Karpas-422 (cell line): ENCODE measurements around the gene PGBD5. TPM values are rescaled to one million over a fixed set of nuclear protein-coding genes. Genes with fewer than 3 reads are reported as not detected.

ENCODE experiments used
- DNase-seq: peaks from one replicate; pipeline ENCODE4 v3.0.0-alpha.2; 2015
- H2AFZ ChIP-seq: fragments of 200-600 bp; sonication (generic); 2 replicates; pipeline ENCODE4 v1.6.1; 2014; ENCODE audit warnings: antibody characterized with exemption, low read length, mixed read lengths
- H3K27ac ChIP-seq: fragments of 200-600 bp; sonication (generic); 2 replicates; pipeline ENCODE4 v1.5.1; 2014; ENCODE audit warnings: mild to moderate bottlenecking, low read length, moderate library complexity
- H3K27me3 ChIP-seq: fragments of 200-600 bp; sonication (generic); 2 replicates; pipeline ENCODE4 v1.6.1; 2014; ENCODE audit warnings: low read length, mixed read lengths
- H3K36me3 ChIP-seq: fragments of 200-600 bp; sonication (generic); 2 replicates; pipeline ENCODE4 v1.6.1; 2014; ENCODE audit warnings: low read length, mixed read lengths; ENCODE audit not compliant: insufficient read depth
- H3K4me1 ChIP-seq: fragments of 200-600 bp; sonication (generic); 2 replicates; pipeline ENCODE4 v1.6.1; 2014; ENCODE audit warnings: mild to moderate bottlenecking, low read length, mixed read lengths
- H3K4me2 ChIP-seq: fragments of 200-600 bp; sonication (generic); 2 replicates; pipeline ENCODE4 v1.6.1; 2014; ENCODE audit warnings: low read length, low read depth, mild to moderate bottlenecking; ENCODE audit not compliant: poor library complexity, severe bottlenecking
- H3K4me3 ChIP-seq: fragments of 200-600 bp; sonication (generic); 2 replicates; pipeline ENCODE4 v1.5.1; 2014; ENCODE audit warnings: mild to moderate bottlenecking, antibody characterized with exemption, low read length, mixed read lengths
- H3K79me2 ChIP-seq: fragments of 200-600 bp; sonication (generic); 2 replicates; pipeline ENCODE4 v1.6.1; 2014; ENCODE audit warnings: mild to moderate bottlenecking, low read length, mixed read lengths
- H3K9ac ChIP-seq: fragments of 200-600 bp; sonication (generic); 2 replicates; pipeline ENCODE4 v1.6.0; 2014; ENCODE audit warnings: low read length
- H3K9me2 ChIP-seq: fragments of 200-600 bp; sonication (generic), shearing (Covaris generic); replicated peaks from 2 replicates; pipeline ENCODE4 v1.6.0; 2014; ENCODE audit warnings: mild to moderate bottlenecking, low read length, moderate library complexity; ENCODE audit not compliant: insufficient read depth
- H3K9me3 ChIP-seq: fragments of 300-700, 200-600 bp; sonication (generic); 2 replicates; pipeline ENCODE4 v1.6.1; 2014; ENCODE audit warnings: low read length, mixed read lengths
- H4K20me1 ChIP-seq: fragments of 200-600 bp; sonication (generic); 2 replicates; pipeline ENCODE4 v1.6.1; 2014; ENCODE audit warnings: mild to moderate bottlenecking, antibody characterized with exemption, low read length, low read depth; ENCODE audit not compliant: insufficient read depth
- total RNA-seq: library from RNA; depleted of rRNA; stranded (reverse); fragments of >200 nt; shearing (Covaris generic); gene quantifications from 2 replicates; pipeline ENCODE4 v1.2.3, GENCODE V29; 2014; ENCODE audit warnings: low replicate concordance

Gene PGBD5
- total RNA-seq, 1 experiment from 2014 or later: not detected

DNA sequence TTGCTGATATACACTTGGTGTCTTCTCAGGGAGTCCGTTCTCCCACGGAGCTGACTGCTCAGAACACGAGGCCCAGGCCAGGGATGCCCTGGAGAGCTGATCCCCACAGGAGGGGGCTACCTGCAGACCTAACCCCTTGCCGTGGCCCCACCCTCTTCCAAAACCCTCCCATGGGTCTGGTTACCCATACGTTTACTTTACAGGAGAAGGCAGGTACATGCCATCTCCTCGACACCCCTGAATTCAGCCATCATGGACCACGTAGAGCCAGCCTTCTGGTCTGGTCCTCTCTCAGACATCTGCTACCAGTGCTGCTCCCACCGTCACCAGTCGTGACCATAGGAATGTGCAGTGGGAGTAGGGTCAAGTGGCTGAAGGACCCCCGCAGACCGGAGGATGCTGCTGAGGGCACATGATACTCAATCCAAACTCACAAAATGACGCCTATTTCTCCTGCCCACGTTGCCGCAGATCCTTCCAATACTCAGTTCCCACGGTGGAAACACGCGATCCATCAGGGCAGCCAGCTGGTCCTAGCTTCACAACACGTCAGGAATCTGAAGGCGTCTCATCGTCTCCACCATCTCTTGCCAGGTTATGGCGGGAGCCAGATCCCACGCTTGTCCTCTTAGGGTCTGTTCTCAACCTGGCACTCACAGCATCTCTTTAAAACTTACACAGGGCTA, 26.7 kb downstream of the PGBD5 start:
- Histone ChIP-seq H4K20me1 (no peaks in the 10 kb centered on the region), H3K79me2 (no peaks in the 10 kb centered on the region), H3K4me3 (no peak overlapping the region), H3K36me3 (no peaks in the 10 kb centered on the region), H3K9me2 (no peaks in the 10 kb centered on the region), H3K4me2 (no peak overlapping the region), H3K27ac (no peak overlapping the region), H3K9me3 (no peaks in the 10 kb centered on the region), H3K9ac (no peak overlapping the region), H2AFZ (no peak overlapping the region), H3K27me3 (no peaks in the 10 kb centered on the region), H3K4me1 (no peaks in the 10 kb centered on the region)
- DNase-seq: no peak

DNA sequence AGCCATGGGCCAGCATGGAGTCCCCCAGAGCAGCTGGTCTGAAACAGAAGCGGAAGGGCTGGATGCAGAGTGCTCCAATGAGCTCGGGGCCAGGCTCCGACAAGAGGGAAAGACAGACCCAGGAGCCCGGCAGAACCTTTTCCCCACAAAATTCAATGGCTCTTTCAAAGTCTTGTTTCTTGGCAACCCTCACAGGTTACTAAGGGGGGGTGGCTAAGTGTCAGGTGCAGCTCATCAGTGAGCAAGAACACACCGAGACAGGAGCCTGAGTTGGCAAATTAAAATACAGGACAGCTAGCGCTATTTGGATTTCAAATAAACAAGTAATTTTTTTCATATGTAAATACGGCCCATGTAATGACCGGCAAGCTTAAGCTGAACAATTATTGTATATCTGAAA, 27.3 kb downstream of the PGBD5 start:
- H3K27me3 ChIP-seq: no peaks in the 10 kb centered on the region
- H4K20me1 ChIP-seq: no peaks in the 10 kb centered on the region
- H3K27ac ChIP-seq: no peak overlapping the region
- no peaks in the 10 kb centered on the region for H3K79me2 ChIP-seq
- H3K4me1 ChIP-seq: no peaks in the 10 kb centered on the region
- H2AFZ ChIP-seq: no peak overlapping the region
- no peak overlapping the region for H3K4me2 ChIP-seq
- no peak for DNase-seq
- no peaks in the 10 kb centered on the region for H3K9me3 ChIP-seq
- H3K9ac ChIP-seq: no peak overlapping the region
- no peaks in the 10 kb centered on the region for H3K9me2 ChIP-seq
- no peak overlapping the region for H3K4me3 ChIP-seq
- no peaks in the 10 kb centered on the region for H3K36me3 ChIP-seq

DNA sequence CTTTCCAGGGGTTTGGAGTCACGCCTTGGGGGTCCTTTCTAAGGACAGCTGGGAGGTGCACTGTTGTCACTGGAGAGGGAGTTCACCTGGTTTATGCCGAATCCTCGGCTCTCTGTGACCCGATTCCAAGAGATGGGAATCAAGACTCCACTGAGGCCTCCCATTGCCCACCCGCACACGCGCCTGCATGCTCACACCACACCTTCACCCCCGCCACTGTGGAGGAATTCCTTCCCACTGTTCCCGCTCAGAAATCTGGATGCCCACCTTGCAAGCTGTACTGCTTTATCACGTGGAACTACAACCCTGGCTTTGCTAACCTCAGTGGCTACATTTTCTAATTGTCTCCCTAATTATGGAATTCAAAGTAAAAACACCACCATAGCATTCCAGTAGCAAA, 29.2 kb downstream of the PGBD5 start:
- no peaks in the 10 kb centered on the region for H3K9me3 ChIP-seq

DNA sequence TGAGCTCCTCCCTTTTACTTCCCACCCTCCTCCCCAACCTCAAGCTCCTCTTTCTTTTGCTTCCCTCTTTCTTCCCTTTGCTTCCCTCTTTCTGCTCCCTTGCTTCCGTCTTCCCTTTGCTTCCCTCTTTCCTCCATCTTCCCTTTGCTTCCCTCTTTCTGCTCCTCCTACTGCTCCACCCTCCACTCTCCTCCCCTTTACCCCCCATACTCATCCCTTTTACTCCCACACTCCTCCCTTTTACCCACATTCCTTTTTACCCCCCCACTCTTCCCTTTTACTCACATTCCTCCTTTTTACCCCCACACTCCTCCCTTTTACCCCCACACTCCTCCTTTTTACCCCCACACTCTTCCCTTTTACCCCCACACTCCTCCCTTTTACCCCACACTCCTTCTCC, 30.2 kb downstream of the PGBD5 start:
- no peaks in the 10 kb centered on the region for H3K27me3 ChIP-seq
- H3K4me2 ChIP-seq: no peak overlapping the region
- no peak overlapping the region for H2AFZ ChIP-seq
- no peaks in the 10 kb centered on the region for H3K4me1 ChIP-seq
- no peak overlapping the region for H3K27ac ChIP-seq
- no peaks in the 10 kb centered on the region for H3K79me2 ChIP-seq
- no peaks in the 10 kb centered on the region for H3K36me3 ChIP-seq
- no peak for DNase-seq
- no peaks in the 10 kb centered on the region for H3K9me2 ChIP-seq
- no peaks in the 10 kb centered on the region for H3K9me3 ChIP-seq
- no peaks in the 10 kb centered on the region for H4K20me1 ChIP-seq
- H3K9ac ChIP-seq: no peak overlapping the region
- no peak overlapping the region for H3K4me3 ChIP-seq

More for the DNA sequence above, 29.2 kb downstream of the PGBD5 start:
- H2AFZ ChIP-seq: no peak overlapping the region
- no peaks in the 10 kb centered on the region for H4K20me1 ChIP-seq
- H3K9me2 ChIP-seq: no peaks in the 10 kb centered on the region
- H3K36me3 ChIP-seq: no peaks in the 10 kb centered on the region
- no peak for DNase-seq
- no peaks in the 10 kb centered on the region for H3K4me1 ChIP-seq
- H3K4me2 ChIP-seq: no peak overlapping the region
- no peak overlapping the region for H3K9ac ChIP-seq
- H3K27me3 ChIP-seq: no peaks in the 10 kb centered on the region
- no peak overlapping the region for H3K4me3 ChIP-seq
- H3K79me2 ChIP-seq: no peaks in the 10 kb centered on the region
- H3K27ac ChIP-seq: no peak overlapping the region

DNA sequence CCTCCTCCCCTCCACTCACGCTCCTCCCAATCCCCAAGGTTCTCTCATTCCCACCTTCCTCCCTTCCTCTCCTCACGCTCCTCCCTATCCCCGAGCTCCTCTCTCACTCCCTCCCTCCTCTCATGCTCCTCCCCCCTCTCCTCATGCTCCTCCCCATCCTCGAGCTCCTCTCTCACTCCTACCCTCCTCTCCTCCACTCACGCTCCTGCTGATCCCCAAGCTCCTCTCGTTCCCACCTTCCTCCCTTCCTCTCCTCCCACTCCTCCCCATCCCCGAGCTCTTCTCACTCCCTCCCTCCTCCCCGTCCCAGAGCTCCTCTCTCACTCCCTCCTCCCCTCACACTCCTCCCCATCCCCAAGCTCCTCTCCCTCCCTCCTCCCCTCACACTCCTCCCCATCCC, 31.4 kb downstream of the PGBD5 start:
- Histone ChIP-seq H3K9me3 (no peaks in the 10 kb centered on the region), H4K20me1 (no peaks in the 10 kb centered on the region), H2AFZ (no peak overlapping the region), H3K4me3 (no peak overlapping the region), H3K36me3 (no peaks in the 10 kb centered on the region), H3K27ac (no peak overlapping the region), H3K79me2 (no peaks in the 10 kb centered on the region), H3K27me3 (no peaks in the 10 kb centered on the region), H3K4me2 (no peak overlapping the region), H3K4me1 (no peaks in the 10 kb centered on the region), H3K9ac (no peak overlapping the region), H3K9me2 (no peaks in the 10 kb centered on the region)
- DNase-seq: no peak

DNA sequence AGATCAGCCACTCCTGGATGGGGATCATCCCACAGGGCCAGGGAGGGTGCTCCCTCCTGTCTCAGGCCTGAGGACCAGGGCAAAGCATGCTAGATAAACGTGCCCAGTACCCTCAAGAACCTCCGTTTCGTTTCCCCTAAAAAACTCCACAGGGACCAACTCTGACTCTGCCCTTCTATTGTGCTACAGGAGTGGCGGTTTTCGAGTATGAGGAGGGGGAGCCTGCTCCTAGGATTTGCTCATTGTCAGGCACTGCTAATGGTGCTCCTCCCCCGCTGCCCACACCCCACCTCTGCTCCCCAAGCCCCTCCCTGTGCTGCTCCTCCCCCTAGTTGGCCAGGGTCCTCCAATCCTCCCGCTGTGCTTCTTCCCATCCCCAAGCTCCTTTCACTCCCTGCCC, 32.0 kb downstream of the PGBD5 start:
- DNase-seq: peak; percentile 48
- H3K79me2 ChIP-seq: no peaks in the 10 kb centered on the region
- no peaks in the 10 kb centered on the region for H3K36me3 ChIP-seq
- H3K4me2 ChIP-seq: no peak overlapping the region
- no peak overlapping the region for H3K9ac ChIP-seq
- no peak overlapping the region for H2AFZ ChIP-seq
- no peaks in the 10 kb centered on the region for H3K9me2 ChIP-seq
- H4K20me1 ChIP-seq: no peaks in the 10 kb centered on the region
- H3K9me3 ChIP-seq: no peaks in the 10 kb centered on the region
- H3K27ac ChIP-seq: no peak overlapping the region
- H3K4me3 ChIP-seq: no peak overlapping the region
- no peaks in the 10 kb centered on the region for H3K4me1 ChIP-seq
- H3K27me3 ChIP-seq: no peaks in the 10 kb centered on the region

DNA sequence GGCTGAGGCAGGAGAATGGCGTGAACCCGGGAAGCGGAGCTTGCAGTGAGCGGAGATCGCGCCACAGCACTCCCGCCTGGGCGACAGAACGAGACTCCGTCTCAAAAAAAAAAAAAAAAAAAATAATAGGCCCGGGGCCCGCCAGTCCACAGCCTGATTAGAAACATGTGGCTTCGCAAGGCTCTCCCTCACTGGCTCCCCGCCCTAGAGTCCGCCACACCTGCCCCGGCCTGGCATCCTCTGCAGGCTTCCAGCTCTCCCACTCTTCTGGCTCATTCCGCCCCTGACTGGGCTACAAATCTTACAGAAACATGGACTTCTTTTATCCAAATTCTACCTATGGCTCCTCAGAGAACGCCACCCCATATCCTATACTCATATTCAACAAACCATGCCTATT, 32.4 kb downstream of the PGBD5 start:
- Histone ChIP-seq H3K4me2 (no peak overlapping the region), H3K4me3 (no peak overlapping the region), H2AFZ (no peak overlapping the region), H3K9me2 (no peaks in the 10 kb centered on the region), H3K9ac (no peak overlapping the region), H4K20me1 (no peaks in the 10 kb centered on the region), H3K9me3 (no peaks in the 10 kb centered on the region), H3K4me1 (no peaks in the 10 kb centered on the region), H3K27ac (no peak overlapping the region), H3K27me3 (no peaks in the 10 kb centered on the region), H3K36me3 (no peaks in the 10 kb centered on the region), H3K79me2 (no peaks in the 10 kb centered on the region)
- no peak for DNase-seq

DNA sequence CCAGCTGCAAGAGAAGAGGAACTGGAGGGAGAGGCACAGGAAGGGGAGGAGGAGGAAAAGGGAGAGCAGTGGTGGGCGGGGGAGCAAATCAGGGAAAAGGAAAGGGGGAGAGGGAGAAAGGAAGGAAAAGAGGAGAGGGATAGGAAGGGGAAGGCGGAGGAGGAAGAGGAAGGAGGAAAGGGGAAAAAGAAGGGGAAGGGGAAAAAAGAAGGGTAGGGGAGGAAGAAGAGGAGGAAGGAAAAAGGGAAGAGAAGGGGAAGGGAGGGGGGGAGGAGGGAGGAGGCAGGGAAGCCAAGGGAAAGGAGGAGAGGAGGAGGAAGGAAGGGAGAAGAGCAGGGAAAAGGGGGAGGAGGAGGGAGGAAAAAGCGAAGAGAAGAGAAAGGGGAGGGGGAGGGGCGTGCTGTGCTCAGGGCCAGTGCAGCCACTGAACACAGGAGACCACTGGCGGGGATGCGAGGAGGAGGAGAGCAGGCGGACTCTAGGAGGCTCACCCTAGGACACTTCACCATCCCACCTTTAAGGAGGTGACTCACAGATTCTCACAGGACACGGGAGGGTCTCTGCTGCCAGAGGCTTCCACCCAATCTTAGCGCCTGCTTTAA, 33.1 kb downstream of the PGBD5 start:
- H3K4me1 ChIP-seq: no peaks in the 10 kb centered on the region
- H3K79me2 ChIP-seq: no peaks in the 10 kb centered on the region
- H3K4me2 ChIP-seq: no peak overlapping the region
- no peak overlapping the region for H2AFZ ChIP-seq
- H4K20me1 ChIP-seq: no peaks in the 10 kb centered on the region
- H3K27ac ChIP-seq: no peak overlapping the region
- H3K27me3 ChIP-seq: no peaks in the 10 kb centered on the region
- H3K9ac ChIP-seq: no peak overlapping the region
- H3K9me2 ChIP-seq: no peaks in the 10 kb centered on the region
- DNase-seq: no peak
- H3K9me3 ChIP-seq: no peaks in the 10 kb centered on the region
- H3K4me3 ChIP-seq: no peak overlapping the region
- H3K36me3 ChIP-seq: no peaks in the 10 kb centered on the region
